HPDE6-E6E7 (cell line): ENCODE data around the gene RANGRF.

Source experiments
- DNase-seq: peaks from one replicate; pipeline ENCODE4 v3.0.0; 2011; ENCODE audit warnings: missing footprints; ENCODE audit errors: extremely low spot score

The RANGRF gene

GRCh38 chr17:8312726-8313600 is 24.5 kb downstream of the RANGRF start:
- no peak for DNase-seq

GRCh38 chr17:8314797-8315763 is 26.6 kb downstream of the RANGRF start:
- no peak for DNase-seq

- no peak for DNase-seq
Observed at GRCh38 chr17:8315764-8316217, 27.3 kb downstream of the RANGRF start.

GRCh38 chr17:8318010-8318935 is 29.8 kb downstream of the RANGRF start:
- DNase-seq, result no peak

- DNase-seq, result no peak
Observed at GRCh38 chr17:8320262-8320661, 31.8 kb downstream of the RANGRF start.

- DNase-seq, result no peak
Observed at GRCh38 chr17:8320990-8321389, 32.5 kb downstream of the RANGRF start.

GRCh38 chr17:8322061-8322460 is 33.6 kb downstream of the RANGRF start:
- DNase-seq, result no peak

GRCh38 chr17:8324132-8324531 is 35.7 kb downstream of the RANGRF start:
- no peak for DNase-seq

- DNase-seq, result no peak
Observed at GRCh38 chr17:8324923-8325322, 36.5 kb downstream of the RANGRF start.

GRCh38 chr17:8326511-8327302 is 38.2 kb downstream of the RANGRF start:
- no peak for DNase-seq

- DNase-seq, result no peak
Observed at GRCh38 chr17:8327303-8327649, 38.8 kb downstream of the RANGRF start.

- DNase-seq, result no peak
Observed at GRCh38 chr17:8332128-8332527, 43.7 kb downstream of the RANGRF start.

GRCh38 chr17:8332688-8333087 is 44.2 kb downstream of the RANGRF start:
- no peak for DNase-seq

- DNase-seq, result no peak
Observed at GRCh38 chr17:8333281-8333680, 44.8 kb downstream of the RANGRF start.

GRCh38 chr17:8337802-8338752 is 49.6 kb downstream of the RANGRF start:
- no peak for DNase-seq

- no peak for DNase-seq
Observed at GRCh38 chr17:8338753-8339140, 50.3 kb downstream of the RANGRF start.

- DNase-seq, result no peak
Observed at GRCh38 chr17:8339540-8339939, 51.1 kb downstream of the RANGRF start, which contains the start of gene ODF4. ODF4 (plus strand) TSS chr17:8339840; CDS start chr17:8340052, 212 bp downstream.
